ENCODE results near the gene RBM20.

GRCh38 chr10:110710621-110711020 is 66.5 kb downstream of the RBM20 start:
- TF ChIP-seq CTCF (IDR thresholded peaks at IDR 0.05) (no peak), POLR2A (IDR thresholded peaks at IDR 0.05) (no peak)
